ENCODE measurements around the gene SLC2A13.
A peak's percentile ranks its signal among the peaks of the same experiment; 100 is the strongest.
"Not testable (repeated sequence)": the region's sequence is repeated elsewhere in the genome, so short reads cannot be mapped to it uniquely, and the experiment has no call there.

Gene SLC2A13

DNA sequence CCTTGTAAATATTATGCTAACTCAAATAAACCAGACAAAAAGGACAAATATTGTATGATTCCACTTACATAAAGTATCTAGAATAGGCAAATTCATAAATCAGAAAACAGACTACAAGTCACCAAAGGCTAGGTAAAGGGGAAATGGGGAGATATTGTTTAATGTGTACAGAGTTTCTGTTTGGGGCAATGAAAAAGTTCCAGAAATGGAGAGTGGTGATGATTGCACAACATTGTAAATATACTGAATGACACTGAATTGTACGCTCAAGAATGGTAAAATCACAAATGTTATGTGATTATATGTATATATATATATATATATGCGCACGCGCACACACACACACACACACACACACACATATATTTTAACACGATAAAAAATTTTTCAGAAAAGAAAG, 182.5 kb downstream of the SLC2A13 start:
- no peaks in the 10 kb centered on the region for H3K27me3 ChIP-seq (replicated peaks; ENCODE audit: control insufficient read depth, insufficient read depth, low read length)

DNA sequence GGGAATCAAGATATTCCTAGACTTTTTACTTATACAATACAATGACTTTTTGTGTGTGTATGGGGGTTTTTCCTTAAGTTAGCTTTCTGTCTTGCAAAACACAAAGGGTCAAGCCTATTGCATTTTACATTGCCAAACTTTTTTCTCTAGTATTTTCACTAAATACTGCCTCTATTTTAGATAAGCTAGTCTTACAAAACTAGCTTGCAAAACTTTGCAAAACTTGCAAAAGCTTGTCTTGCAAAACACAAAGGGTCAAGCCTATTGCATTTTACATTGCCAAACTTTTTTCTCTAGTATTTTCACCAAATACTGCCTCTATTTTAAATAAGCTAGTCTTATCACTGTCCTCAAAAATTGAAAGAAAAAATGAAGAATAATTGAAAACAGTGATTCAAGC, 183.3 kb downstream of the SLC2A13 start:
- not testable (repeated sequence) for H3K27me3 ChIP-seq (replicated peaks; ENCODE audit: control insufficient read depth, insufficient read depth, low read length); H3K36me3 ChIP-seq (ENCODE audit: control insufficient read depth, insufficient read depth, low read length, severe bottlenecking); H3K9ac ChIP-seq (ENCODE audit: low read length); H3K9me3 ChIP-seq (ENCODE audit: control insufficient read depth, low read length)
- H3K4me1 ChIP-seq (ENCODE audit: control insufficient read depth, insufficient read depth, low read length) = peaks cover 20% of the 10 kb centered on the region
- H3K4me3 ChIP-seq (ENCODE audit: low read length) = peak overlapping the region; percentile 24
- DNase-seq (ENCODE audit: low read depth) = peak; percentile 86

More for the DNA sequence above, 182.5 kb downstream of the SLC2A13 start:
- no peaks in the 10 kb centered on the region for H3K9me3 ChIP-seq (ENCODE audit: control insufficient read depth, low read length)
- peaks cover 20% of the 10 kb centered on the region for H3K4me1 ChIP-seq (ENCODE audit: control insufficient read depth, insufficient read depth, low read length)
- no peak overlapping the region for H3K9ac ChIP-seq (ENCODE audit: low read length)
- H3K4me3 ChIP-seq (ENCODE audit: low read length) = no peak overlapping the region
- no peak for DNase-seq (ENCODE audit: low read depth)
- H3K36me3 ChIP-seq (ENCODE audit: control insufficient read depth, insufficient read depth, low read length, severe bottlenecking) = no peaks in the 10 kb centered on the region

GRCh38 chr12:39920647-39921046, 185.2 kb downstream of the SLC2A13 start:
- DNase-seq (ENCODE audit: low read depth) = no peak
- H3K36me3 ChIP-seq (ENCODE audit: control insufficient read depth, insufficient read depth, low read length, severe bottlenecking) = no peaks in the 10 kb centered on the region
- H3K4me3 ChIP-seq (ENCODE audit: low read length) = no peak overlapping the region
- peaks cover 29% of the 10 kb centered on the region for H3K4me1 ChIP-seq (ENCODE audit: control insufficient read depth, insufficient read depth, low read length)
- no peaks in the 10 kb centered on the region for H3K27me3 ChIP-seq (replicated peaks; ENCODE audit: control insufficient read depth, insufficient read depth, low read length)
- no peaks in the 10 kb centered on the region for H3K9me3 ChIP-seq (ENCODE audit: control insufficient read depth, low read length)
- H3K9ac ChIP-seq (ENCODE audit: low read length) = no peak overlapping the region

DNA sequence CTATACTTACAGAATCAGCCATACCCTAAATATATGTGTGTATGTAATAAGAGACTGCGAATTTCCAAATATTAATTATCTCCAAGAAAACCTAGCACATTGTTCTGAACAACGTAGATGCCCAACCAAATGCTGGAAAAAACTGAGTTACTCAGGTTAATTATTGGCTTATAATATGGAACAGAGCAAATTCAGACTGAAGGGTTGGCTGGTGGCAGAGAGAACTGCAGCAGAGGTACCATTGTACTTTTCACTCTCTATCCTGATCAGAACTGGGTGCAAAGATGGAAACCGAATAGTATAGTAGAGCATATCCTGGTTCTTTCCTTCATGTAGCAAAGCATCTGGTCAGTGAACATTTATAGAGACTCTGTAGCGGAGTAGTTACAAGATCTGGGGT, 185.7 kb downstream of the SLC2A13 start:
- Histone ChIP-seq H3K9me3 (ENCODE audit: control insufficient read depth, low read length) (no peaks in the 10 kb centered on the region), H3K4me1 (ENCODE audit: control insufficient read depth, insufficient read depth, low read length) (peaks cover 33% of the 10 kb centered on the region), H3K27me3 (replicated peaks; ENCODE audit: control insufficient read depth, insufficient read depth, low read length) (no peaks in the 10 kb centered on the region), H3K4me3 (ENCODE audit: low read length) (no peak overlapping the region), H3K9ac (ENCODE audit: low read length) (no peak overlapping the region), H3K36me3 (ENCODE audit: control insufficient read depth, insufficient read depth, low read length, severe bottlenecking) (no peaks in the 10 kb centered on the region)
- DNase-seq (ENCODE audit: low read depth) = no peak

DNA sequence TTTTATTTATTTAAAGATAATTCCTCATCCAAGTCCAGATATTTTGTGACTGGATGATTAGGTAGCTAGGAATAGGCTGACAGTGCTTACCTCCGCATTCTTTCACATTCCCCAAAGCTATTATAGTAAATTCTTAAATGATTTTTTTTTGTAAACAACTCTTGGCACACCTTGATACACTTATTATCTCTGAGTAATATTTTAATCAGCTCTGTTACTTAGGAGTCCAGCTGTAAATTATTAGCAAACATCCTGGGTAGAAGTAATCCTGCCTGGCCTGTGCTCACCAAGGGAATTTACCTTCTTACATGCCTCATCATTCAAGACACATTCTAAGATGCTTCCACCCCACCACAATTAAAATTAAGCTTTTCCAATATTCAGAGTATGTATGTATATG, 186.1 kb downstream of the SLC2A13 start:
- H3K4me3 ChIP-seq (ENCODE audit: low read length) = no peak overlapping the region
- no peak for DNase-seq (ENCODE audit: low read depth)

DNA sequence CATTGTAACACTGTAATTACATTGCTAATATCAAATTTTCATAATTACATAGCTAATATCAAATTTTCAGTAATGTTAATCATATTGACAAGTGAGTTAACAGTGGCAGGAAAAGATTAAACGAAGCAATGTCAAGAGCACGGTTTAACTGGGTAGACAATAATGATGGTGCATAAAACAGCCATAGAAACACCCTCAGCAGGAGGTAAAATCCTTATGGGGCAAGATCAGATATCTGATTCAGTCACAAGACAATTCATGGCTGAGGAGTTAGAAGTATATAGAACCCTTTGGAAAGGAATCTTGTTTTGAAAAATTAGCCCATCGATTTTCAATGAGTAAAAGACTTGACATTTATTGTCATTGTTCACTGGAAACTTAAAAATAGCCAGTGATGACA, 190.6 kb downstream of the SLC2A13 start:
- no peak overlapping the region for H3K9ac ChIP-seq (ENCODE audit: low read length)
- peaks cover 18% of the 10 kb centered on the region for H3K4me1 ChIP-seq (ENCODE audit: control insufficient read depth, insufficient read depth, low read length)
- DNase-seq (ENCODE audit: low read depth) = no peak
- no peak overlapping the region for H3K4me3 ChIP-seq (ENCODE audit: low read length)
- H3K27me3 ChIP-seq (replicated peaks; ENCODE audit: control insufficient read depth, insufficient read depth, low read length) = no peaks in the 10 kb centered on the region
- H3K9me3 ChIP-seq (ENCODE audit: control insufficient read depth, low read length) = no peaks in the 10 kb centered on the region
- H3K36me3 ChIP-seq (ENCODE audit: control insufficient read depth, insufficient read depth, low read length, severe bottlenecking) = no peaks in the 10 kb centered on the region

More for the DNA sequence above, 186.1 kb downstream of the SLC2A13 start:
- no peak overlapping the region for H3K9ac ChIP-seq (ENCODE audit: low read length)
- H3K4me1 ChIP-seq (ENCODE audit: control insufficient read depth, insufficient read depth, low read length) = peaks cover 37% of the 10 kb centered on the region
- H3K27me3 ChIP-seq (replicated peaks; ENCODE audit: control insufficient read depth, insufficient read depth, low read length) = no peaks in the 10 kb centered on the region
- H3K36me3 ChIP-seq (ENCODE audit: control insufficient read depth, insufficient read depth, low read length, severe bottlenecking) = no peaks in the 10 kb centered on the region
- no peaks in the 10 kb centered on the region for H3K9me3 ChIP-seq (ENCODE audit: control insufficient read depth, low read length)

GRCh38 chr12:39912211-39912980, 193.5 kb downstream of the SLC2A13 start:
- DNase-seq (ENCODE audit: low read depth) = no peak
- no peak overlapping the region for H3K9ac ChIP-seq (ENCODE audit: low read length)
- no peaks in the 10 kb centered on the region for H3K9me3 ChIP-seq (ENCODE audit: control insufficient read depth, low read length)
- no peaks in the 10 kb centered on the region for H3K27me3 ChIP-seq (replicated peaks; ENCODE audit: control insufficient read depth, insufficient read depth, low read length)
- no peak overlapping the region for H3K4me3 ChIP-seq (ENCODE audit: low read length)
- H3K36me3 ChIP-seq (ENCODE audit: control insufficient read depth, insufficient read depth, low read length, severe bottlenecking) = no peaks in the 10 kb centered on the region
- H3K4me1 ChIP-seq (ENCODE audit: control insufficient read depth, insufficient read depth, low read length) = peaks cover 17% of the 10 kb centered on the region

- Histone ChIP-seq H3K36me3 (ENCODE audit: control insufficient read depth, insufficient read depth, low read length, severe bottlenecking) (no peaks in the 10 kb centered on the region), H3K9ac (ENCODE audit: low read length) (no peak overlapping the region), H3K4me1 (ENCODE audit: control insufficient read depth, insufficient read depth, low read length) (peaks cover 13% of the 10 kb centered on the region), H3K4me3 (ENCODE audit: low read length) (no peak overlapping the region), H3K9me3 (ENCODE audit: control insufficient read depth, low read length) (no peaks in the 10 kb centered on the region), H3K27me3 (replicated peaks; ENCODE audit: control insufficient read depth, insufficient read depth, low read length) (no peaks in the 10 kb centered on the region)
- no peak for DNase-seq (ENCODE audit: low read depth)
Observed at GRCh38 chr12:39906237-39906636, 199.6 kb downstream of the SLC2A13 start.

- H3K27me3 ChIP-seq (replicated peaks; ENCODE audit: control insufficient read depth, insufficient read depth, low read length) = no peaks in the 10 kb centered on the region
- no peak overlapping the region for H3K9ac ChIP-seq (ENCODE audit: low read length)
- no peak overlapping the region for H3K4me3 ChIP-seq (ENCODE audit: low read length)
- peak; percentile 70 for DNase-seq (ENCODE audit: low read depth)
- peaks cover 13% of the 10 kb centered on the region for H3K4me1 ChIP-seq (ENCODE audit: control insufficient read depth, insufficient read depth, low read length)
- H3K9me3 ChIP-seq (ENCODE audit: control insufficient read depth, low read length) = no peaks in the 10 kb centered on the region
- no peaks in the 10 kb centered on the region for H3K36me3 ChIP-seq (ENCODE audit: control insufficient read depth, insufficient read depth, low read length, severe bottlenecking)
Observed at GRCh38 chr12:39905152-39905551, 200.7 kb downstream of the SLC2A13 start.

- H3K36me3 ChIP-seq (ENCODE audit: control insufficient read depth, insufficient read depth, low read length, severe bottlenecking) = no peaks in the 10 kb centered on the region
- DNase-seq (ENCODE audit: low read depth) = no peak
- no peaks in the 10 kb centered on the region for H3K9me3 ChIP-seq (ENCODE audit: control insufficient read depth, low read length)
- H3K27me3 ChIP-seq (replicated peaks; ENCODE audit: control insufficient read depth, insufficient read depth, low read length) = no peaks in the 10 kb centered on the region
- H3K4me3 ChIP-seq (ENCODE audit: low read length) = no peak overlapping the region
- H3K9ac ChIP-seq (ENCODE audit: low read length) = no peak overlapping the region
- H3K4me1 ChIP-seq (ENCODE audit: control insufficient read depth, insufficient read depth, low read length) = peaks cover 13% of the 10 kb centered on the region
Observed at GRCh38 chr12:39902821-39903220, 203.1 kb downstream of the SLC2A13 start.

GRCh38 chr12:39897315-39897714, 208.6 kb downstream of the SLC2A13 start:
- Histone ChIP-seq H3K36me3 (ENCODE audit: control insufficient read depth, insufficient read depth, low read length, severe bottlenecking) (no peaks in the 10 kb centered on the region), H3K9me3 (ENCODE audit: control insufficient read depth, low read length) (no peaks in the 10 kb centered on the region), H3K4me3 (ENCODE audit: low read length) (no peak overlapping the region), H3K9ac (ENCODE audit: low read length) (no peak overlapping the region), H3K27me3 (replicated peaks; ENCODE audit: control insufficient read depth, insufficient read depth, low read length) (no peaks in the 10 kb centered on the region), H3K4me1 (ENCODE audit: control insufficient read depth, insufficient read depth, low read length) (peaks cover 2% of the 10 kb centered on the region)
- no peak for DNase-seq (ENCODE audit: low read depth)

DNA sequence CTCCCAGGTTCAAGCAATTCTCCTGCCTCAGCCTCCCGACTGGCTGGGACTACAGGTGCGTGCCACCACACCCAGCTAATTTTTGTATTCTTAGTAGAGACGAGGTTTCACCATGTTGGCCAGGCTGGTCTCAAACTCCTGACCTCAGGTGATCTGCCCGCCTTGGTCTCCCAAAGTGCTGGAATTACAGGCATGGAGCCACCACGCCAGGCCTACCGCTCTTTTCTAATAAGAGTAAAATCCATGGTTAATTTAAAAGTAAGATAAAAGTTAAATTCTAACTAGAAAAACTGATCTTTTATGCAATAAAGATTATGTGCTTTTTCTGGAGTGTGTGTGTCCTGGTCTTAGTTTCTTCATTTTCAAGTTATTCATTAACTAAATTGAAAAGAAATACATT, 212.5 kb downstream of the SLC2A13 start:
- not testable (repeated sequence) for H3K9me3 ChIP-seq (ENCODE audit: control insufficient read depth, low read length); H3K9ac ChIP-seq (ENCODE audit: low read length); H3K4me1 ChIP-seq (ENCODE audit: control insufficient read depth, insufficient read depth, low read length); DNase-seq (ENCODE audit: low read depth); H3K36me3 ChIP-seq (ENCODE audit: control insufficient read depth, insufficient read depth, low read length, severe bottlenecking); H3K27me3 ChIP-seq (replicated peaks; ENCODE audit: control insufficient read depth, insufficient read depth, low read length); H3K4me3 ChIP-seq (ENCODE audit: low read length)
